MM.1S (cell line): Measurements from ENCODE around the gene TCAIM.

Source experiments
- DNase-seq: peaks from one replicate; pipeline ENCODE4 v3.0.0-alpha.2; 2015
- H2AFZ ChIP-seq: fragments of 300-600 bp; sonication (generic); 2 replicates; pipeline ENCODE4 v1.6.0; 2016; ENCODE audit warnings: antibody characterized with exemption, low read length
- H3F3A ChIP-seq: fragments of 300-600 bp; sonication (generic); 2 replicates; pipeline ENCODE4 v1.6.1; 2016; ENCODE audit warnings: mild to moderate bottlenecking, antibody characterized with exemption, low read length, moderate library complexity, mixed read lengths; ENCODE audit not compliant: insufficient read depth
- H3K27ac ChIP-seq: fragments of 300-600 bp; sonication (generic); 2 replicates; pipeline ENCODE4 v1.5.1; 2016; ENCODE audit warnings: mild to moderate bottlenecking, low read length
- H3K27me3 ChIP-seq: fragments of 300-600 bp; sonication (generic); replicated peaks from 2 replicates; pipeline ENCODE4 v1.6.0; 2016; ENCODE audit warnings: low read length; ENCODE audit not compliant: insufficient read depth
- H3K36me3 ChIP-seq: fragments of 300-600 bp; sonication (generic); replicated peaks from 2 replicates; pipeline ENCODE4 v1.6.1; 2016; ENCODE audit warnings: mild to moderate bottlenecking, low read length, mixed read lengths; ENCODE audit not compliant: insufficient read depth
- H3K4me1 ChIP-seq: fragments of 300-600 bp; sonication (generic); 2 replicates; pipeline ENCODE4 v1.6.1; 2016; ENCODE audit warnings: low read length, mixed read lengths
- H3K4me2 ChIP-seq: fragments of 300-600 bp; sonication (generic); 2 replicates; pipeline ENCODE4 v1.6.0; 2016; ENCODE audit warnings: low read depth, low read length
- H3K4me3 ChIP-seq: fragments of 300-600 bp; sonication (generic); 2 replicates; pipeline ENCODE4 v1.5.1; 2016; ENCODE audit warnings: low read length, mixed read lengths
- H3K79me2 ChIP-seq: fragments of 300-600 bp; sonication (generic); 2 replicates; pipeline ENCODE4 v1.6.1; 2016; ENCODE audit warnings: mixed run types, low read length, mixed read lengths
- H3K9ac ChIP-seq: fragments of 300-600 bp; sonication (generic); 2 replicates; pipeline ENCODE4 v1.6.1; 2016; ENCODE audit warnings: low read length, mixed read lengths
- H3K9me2 ChIP-seq: fragments of 300-600 bp; sonication (generic); replicated peaks from 2 replicates; pipeline ENCODE4 v1.6.1; 2016; ENCODE audit warnings: mild to moderate bottlenecking, low read length, mixed read lengths; ENCODE audit not compliant: insufficient read depth
- H3K9me3 ChIP-seq: fragments of 300-600 bp; sonication (generic); replicated peaks from 2 replicates; pipeline ENCODE4 v1.6.1; 2016; ENCODE audit warnings: mild to moderate bottlenecking, low read length, mixed read lengths; ENCODE audit not compliant: insufficient read depth
- H4K20me1 ChIP-seq: fragments of 300-600 bp; sonication (generic); 2 replicates; pipeline ENCODE4 v1.6.1; 2016; ENCODE audit warnings: mild to moderate bottlenecking, low read length, moderate library complexity, mixed read lengths; ENCODE audit not compliant: insufficient read depth
- CTCF ChIP-seq: fragments of 300-600 bp; sonication (generic); IDR thresholded peaks from 2 replicates; pipeline ENCODE4 v1.5.1; 2016; ENCODE audit warnings: antibody characterized with exemption, low read length, mixed read lengths
- EZH2 ChIP-seq: fragments of 300-600 bp; sonication (generic); optimal IDR thresholded peaks from 2 replicates; pipeline ENCODE3; 2017; ENCODE audit warnings: low read depth, mild to moderate bottlenecking, antibody characterized with exemption, low read length, mixed read lengths
- EZH2phosphoT487 ChIP-seq: fragments of 300-600 bp; sonication (generic); IDR thresholded peaks from 2 replicates; pipeline ENCODE4 v1.6.1; 2018; ENCODE audit warnings: antibody characterized with exemption, low read length

Gene TCAIM

DNA sequence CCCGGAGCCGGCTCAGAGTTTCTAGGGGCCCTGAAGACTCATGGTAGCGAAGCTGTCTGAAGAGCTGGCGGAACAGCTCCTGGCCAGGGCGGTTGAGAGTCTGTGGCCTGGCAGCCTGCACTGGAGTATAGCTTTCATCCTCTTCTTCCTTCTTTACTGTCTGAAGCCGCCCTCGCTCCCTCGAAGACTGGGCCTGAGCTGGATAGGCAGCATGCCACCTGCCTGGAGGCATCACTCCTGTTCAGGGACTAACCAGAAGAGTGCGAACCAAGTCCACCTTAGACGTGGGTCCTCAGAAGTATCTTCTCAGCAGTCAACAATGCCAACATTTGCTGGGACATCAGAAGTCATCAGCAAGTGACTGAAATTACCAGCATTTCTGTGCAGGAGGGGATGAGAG is 116.8 kb downstream of the TCAIM start:
- H3K36me3 ChIP-seq, result no peaks in the 10 kb centered on the region
- H3K27ac ChIP-seq, result no peak overlapping the region

More for the DNA sequence above, 116.8 kb downstream of the TCAIM start:
- Histone ChIP-seq H3K9me3 (no peaks in the 10 kb centered on the region), H3F3A (no peaks in the 10 kb centered on the region), H3K9ac (no peak overlapping the region), H4K20me1 (no peaks in the 10 kb centered on the region), H3K79me2 (no peaks in the 10 kb centered on the region), H3K9me2 (no peaks in the 10 kb centered on the region), H3K4me2 (no peak overlapping the region), H3K27me3 (no peaks in the 10 kb centered on the region), H3K4me3 (no peak overlapping the region), H2AFZ (no peak overlapping the region), H3K4me1 (no peaks in the 10 kb centered on the region)
- TF ChIP-seq EZH2phosphoT487 (no peak), EZH2 (no peak), CTCF (no peak)
- DNase-seq, result no peak
